ENCODE measurements around the gene ATP10A. TPM values are rescaled to one million over a fixed set of nuclear protein-coding genes. Genes with fewer than 3 reads are reported as not detected.
"Not testable (repeated sequence)": the region's sequence is repeated elsewhere in the genome, so short reads cannot be mapped to it uniquely, and the experiment has no call there.

ATP10A gene
- total and polyA plus RNA-seq, 2 experiments from 2014 or later, result not detected

DNA sequence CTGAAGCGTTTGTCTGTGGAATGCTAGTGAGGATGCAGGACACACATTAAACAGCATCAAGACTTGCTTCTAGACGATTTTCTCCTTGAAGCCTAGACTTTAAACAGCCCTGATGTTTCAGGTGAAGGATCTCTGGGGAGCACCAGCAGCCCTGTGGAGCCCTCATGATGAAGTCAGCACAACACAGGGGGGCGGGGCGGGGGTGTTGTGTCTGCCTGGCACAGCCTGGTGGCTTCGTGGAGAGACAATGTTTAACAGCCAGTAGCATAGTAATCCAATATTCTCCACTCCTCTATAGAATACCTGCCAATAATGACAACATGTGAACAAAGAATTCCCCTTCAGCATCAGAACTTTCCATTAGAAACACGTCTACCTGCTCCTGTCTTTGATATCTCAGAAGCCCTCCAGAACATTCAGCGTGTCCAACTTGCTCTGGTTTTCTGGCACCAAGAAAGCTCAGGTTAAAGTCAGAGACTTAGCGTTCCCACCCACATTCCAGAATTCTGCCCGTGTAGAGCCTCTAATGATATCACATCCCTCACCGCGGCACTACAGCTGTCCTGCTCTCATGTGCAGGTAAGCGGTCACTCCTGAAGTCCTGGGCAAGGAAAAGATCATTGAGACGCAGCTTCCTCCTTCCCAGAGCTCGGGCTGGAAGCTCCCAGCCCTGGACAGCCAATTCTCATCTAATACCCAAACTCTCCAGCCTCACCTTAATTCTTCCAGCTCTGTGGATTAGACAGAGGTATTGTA lies 98.0 kb downstream of the ATP10A start:
- Histone ChIP-seq H3K27ac (no peak overlapping the region), H3K4me1 (ENCODE audit: low read depth) (no peaks in the 10 kb centered on the region), H3K27me3 (no peaks in the 10 kb centered on the region), H3K9me3 (ENCODE audit: low read depth) (no peaks in the 10 kb centered on the region), H3K36me3 (no peaks in the 10 kb centered on the region), H3K4me3 (no peak overlapping the region)
- DNase-seq (ENCODE audit: low read depth in 1 of 2, low spot score in 1 of 2), result no peak
- TF ChIP-seq, protein P1, sequence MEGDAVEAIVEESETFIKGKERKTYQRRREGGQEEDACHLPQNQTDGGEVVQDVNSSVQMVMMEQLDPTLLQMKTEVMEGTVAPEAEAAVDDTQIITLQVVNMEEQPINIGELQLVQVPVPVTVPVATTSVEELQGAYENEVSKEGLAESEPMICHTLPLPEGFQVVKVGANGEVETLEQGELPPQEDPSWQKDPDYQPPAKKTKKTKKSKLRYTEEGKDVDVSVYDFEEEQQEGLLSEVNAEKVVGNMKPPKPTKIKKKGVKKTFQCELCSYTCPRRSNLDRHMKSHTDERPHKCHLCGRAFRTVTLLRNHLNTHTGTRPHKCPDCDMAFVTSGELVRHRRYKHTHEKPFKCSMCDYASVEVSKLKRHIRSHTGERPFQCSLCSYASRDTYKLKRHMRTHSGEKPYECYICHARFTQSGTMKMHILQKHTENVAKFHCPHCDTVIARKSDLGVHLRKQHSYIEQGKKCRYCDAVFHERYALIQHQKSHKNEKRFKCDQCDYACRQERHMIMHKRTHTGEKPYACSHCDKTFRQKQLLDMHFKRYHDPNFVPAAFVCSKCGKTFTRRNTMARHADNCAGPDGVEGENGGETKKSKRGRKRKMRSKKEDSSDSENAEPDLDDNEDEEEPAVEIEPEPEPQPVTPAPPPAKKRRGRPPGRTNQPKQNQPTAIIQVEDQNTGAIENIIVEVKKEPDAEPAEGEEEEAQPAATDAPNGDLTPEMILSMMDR (IDR thresholded peaks at IDR 0.05; ENCODE audit: low read depth, low read length), result no peak

DNA sequence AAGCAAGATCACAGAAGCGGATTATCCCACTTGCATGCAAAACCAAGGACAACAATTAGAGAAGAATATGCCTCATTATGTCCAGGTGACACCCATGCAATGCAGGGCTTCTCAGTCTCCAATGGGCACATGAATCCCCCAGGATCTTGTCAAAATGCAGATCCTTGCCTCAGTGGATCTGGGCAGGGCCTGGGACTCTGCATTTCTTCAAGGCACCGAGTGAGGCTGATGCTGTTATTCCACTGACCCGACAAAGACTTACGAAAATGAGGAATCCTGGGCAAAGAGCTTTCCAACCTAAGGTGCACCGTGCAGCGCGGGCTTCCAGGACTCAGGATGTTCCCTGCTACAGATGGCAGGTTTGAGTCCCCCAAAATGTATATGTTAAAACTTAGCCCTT lies 99.2 kb downstream of the ATP10A start:
- Histone ChIP-seq H3K4me1 (ENCODE audit: low read depth) (no peaks in the 10 kb centered on the region), H3K4me3 (no peak overlapping the region), H3K27ac (no peak overlapping the region), H3K27me3 (no peaks in the 10 kb centered on the region), H3K36me3 (no peaks in the 10 kb centered on the region), H3K9me3 (ENCODE audit: low read depth) (no peaks in the 10 kb centered on the region)
- DNase-seq (ENCODE audit: low read depth in 1 of 2, low spot score in 1 of 2), result no peak
- TF ChIP-seq, protein P1 (IDR thresholded peaks at IDR 0.05; ENCODE audit: low read depth, low read length), result no peak

DNA sequence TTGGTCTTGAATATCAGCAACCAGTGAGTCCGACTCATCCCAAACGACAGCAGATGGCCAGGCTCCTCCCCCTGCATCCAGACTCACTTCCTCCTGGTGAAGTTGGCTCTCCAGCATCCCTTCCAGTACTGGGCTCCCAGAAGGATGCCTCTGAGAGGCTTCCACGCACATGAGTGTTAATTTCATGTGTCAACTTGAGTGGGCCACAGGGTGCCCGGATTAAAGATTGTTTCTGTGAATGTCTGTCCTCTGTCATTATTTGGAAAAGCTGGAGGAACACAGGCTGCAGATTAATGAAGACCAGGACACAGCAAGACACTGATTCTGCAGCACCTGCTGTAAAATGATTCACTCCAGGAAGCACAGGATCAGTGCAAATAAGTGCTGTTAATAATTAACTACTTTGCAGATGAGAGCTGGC lies 99.8 kb downstream of the ATP10A start:
- TF ChIP-seq, protein P1 (IDR thresholded peaks at IDR 0.05; ENCODE audit: low read depth, low read length), result no peak
- Histone ChIP-seq H3K36me3 (no peaks in the 10 kb centered on the region), H3K4me3 (no peak overlapping the region), H3K27me3 (no peaks in the 10 kb centered on the region), H3K9me3 (ENCODE audit: low read depth) (no peaks in the 10 kb centered on the region), H3K4me1 (ENCODE audit: low read depth) (no peaks in the 10 kb centered on the region), H3K27ac (no peak overlapping the region)
- no peak for DNase-seq (ENCODE audit: low read depth in 1 of 2, low spot score in 1 of 2)

DNA sequence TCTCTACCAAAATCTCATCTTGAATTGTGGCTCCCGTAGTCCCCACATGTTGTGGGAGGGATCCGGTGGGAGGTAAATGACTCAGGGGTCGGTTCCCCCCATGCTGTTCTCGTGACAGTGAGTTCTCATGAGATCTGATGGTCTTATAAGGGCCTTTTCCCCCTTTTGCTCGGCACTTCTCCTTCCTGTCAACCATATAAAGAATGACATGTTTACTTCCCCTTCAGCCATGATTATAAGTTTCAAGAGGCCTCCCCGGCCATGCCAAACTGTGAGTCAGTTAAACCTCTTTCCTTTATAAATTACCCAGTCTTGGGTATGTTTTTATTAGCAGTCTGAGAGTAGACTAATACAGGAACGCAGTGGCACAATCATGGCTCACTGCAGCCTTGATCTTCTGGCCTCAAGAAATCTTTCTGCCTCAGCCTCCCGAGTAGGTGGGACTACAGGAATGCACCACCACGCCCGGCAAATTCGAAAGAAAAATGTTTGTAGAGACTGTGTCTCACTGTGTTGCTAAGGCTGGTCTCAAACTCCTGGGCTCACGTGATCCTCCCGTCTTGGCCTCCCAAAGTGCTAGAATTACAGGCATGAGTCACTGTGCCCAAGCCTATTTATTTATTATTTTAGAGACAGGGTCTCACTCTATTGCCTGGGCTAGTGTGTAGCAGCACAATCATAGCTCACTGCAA lies 101.0 kb downstream of the ATP10A start:
- H3K27me3 ChIP-seq, result no peaks in the 10 kb centered on the region
- no peaks in the 10 kb centered on the region for H3K36me3 ChIP-seq
- H3K9me3 ChIP-seq (ENCODE audit: low read depth), result no peaks in the 10 kb centered on the region
- TF ChIP-seq, protein P1 (IDR thresholded peaks at IDR 0.05; ENCODE audit: low read depth, low read length), result no peak
- DNase-seq (ENCODE audit: low read depth in 1 of 2, low spot score in 1 of 2), result no peak
- H3K27ac ChIP-seq, result no peak overlapping the region
- no peaks in the 10 kb centered on the region for H3K4me1 ChIP-seq (ENCODE audit: low read depth)
- no peak overlapping the region for H3K4me3 ChIP-seq

DNA sequence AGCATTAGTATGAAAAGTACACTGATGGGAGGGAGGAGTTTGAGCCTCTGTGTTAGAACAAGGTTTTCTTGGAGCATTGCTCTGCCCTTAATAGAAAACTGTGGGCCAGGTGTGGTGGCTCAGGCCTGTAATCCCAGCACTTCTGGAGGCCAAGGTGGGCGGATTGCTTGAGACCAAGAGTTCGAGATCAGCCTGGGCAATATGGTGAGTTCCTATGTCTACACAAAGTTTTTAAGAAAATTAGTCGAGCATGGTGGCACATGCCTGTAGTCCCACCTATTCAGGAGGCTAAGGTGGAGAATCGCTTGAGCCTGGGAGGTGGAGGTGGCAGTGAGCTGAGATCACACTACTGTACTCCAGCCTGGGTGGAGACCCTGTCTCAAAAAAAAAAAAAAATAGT lies 103.7 kb downstream of the ATP10A start:
- H3K27me3 ChIP-seq, result no peaks in the 10 kb centered on the region
- DNase-seq (ENCODE audit: low read depth in 1 of 2, low spot score in 1 of 2), result no peak

DNA sequence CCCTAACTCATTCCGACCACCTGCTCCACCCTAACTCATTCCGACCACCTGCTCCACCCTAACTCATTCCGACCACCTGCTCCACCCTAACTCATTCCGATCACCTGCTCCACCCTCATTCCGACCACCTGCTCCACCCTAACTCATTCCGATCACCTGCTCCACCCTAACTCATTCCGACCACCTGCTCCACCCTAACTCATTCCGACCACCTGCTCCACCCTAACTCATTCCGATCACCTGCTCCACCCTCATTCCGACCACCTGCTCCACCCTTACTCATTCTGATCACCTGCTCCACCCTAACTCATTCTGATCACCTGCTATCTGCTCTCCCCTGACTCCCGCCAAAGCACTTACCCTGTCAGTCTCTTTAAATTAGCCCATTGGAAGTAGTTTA lies 104.5 kb downstream of the ATP10A start:
- H3K9me3 ChIP-seq (ENCODE audit: low read depth); H3K36me3 ChIP-seq; H3K4me3 ChIP-seq; DNase-seq (ENCODE audit: low read depth in 1 of 2, low spot score in 1 of 2); H3K27ac ChIP-seq; H3K27me3 ChIP-seq; H3K4me1 ChIP-seq (ENCODE audit: low read depth): not testable (repeated sequence)

More for the DNA sequence above, 103.7 kb downstream of the ATP10A start:
- no peaks in the 10 kb centered on the region for H3K9me3 ChIP-seq (ENCODE audit: low read depth)
- TF ChIP-seq, protein P1 (IDR thresholded peaks at IDR 0.05; ENCODE audit: low read depth, low read length), result no peak
- no peaks in the 10 kb centered on the region for H3K4me1 ChIP-seq (ENCODE audit: low read depth)
- no peaks in the 10 kb centered on the region for H3K36me3 ChIP-seq
- H3K4me3 ChIP-seq, result no peak overlapping the region
- no peak overlapping the region for H3K27ac ChIP-seq
